HG02870 (cell line): ENCODE results near the gene MARVELD2.

Experiments
- ATAC-seq: cut with Tn5 transposase; IDR thresholded peaks from one replicate; pipeline ENCODE4 v1.9.1; 2021; ENCODE audit warnings: mild to moderate bottlenecking, moderate library complexity; ENCODE audit not compliant: unreplicated experiment

The MARVELD2 gene

GRCh38 chr5:69492391-69492922 lies 77.5 kb downstream of the MARVELD2 start, which contains the start of gene OCLN:
Gene OCLN (plus strand): TSS chr5:69492790. CDS start chr5:69504245, 11,455 bp downstream.
- ATAC-seq: peak; percentile 68

GRCh38 chr5:69492923-69493395 lies 78.0 kb downstream of the MARVELD2 start:
- peak; percentile 53 for ATAC-seq

GRCh38 chr5:69493396-69494133 lies 78.6 kb downstream of the MARVELD2 start:
- ATAC-seq: no peak
